IPS-NIHi11 (cell line): ENCODE data around the gene IL18.
"Not testable (repeated sequence)": the region's sequence is repeated elsewhere in the genome, so short reads cannot be mapped to it uniquely, and the experiment has no call there.

ENCODE experiments used
- DNase-seq: peaks from one replicate; pipeline ENCODE4 v3.0.0; 2012; ENCODE audit warnings: mixed read lengths, low spot score

Gene IL18

DNA sequence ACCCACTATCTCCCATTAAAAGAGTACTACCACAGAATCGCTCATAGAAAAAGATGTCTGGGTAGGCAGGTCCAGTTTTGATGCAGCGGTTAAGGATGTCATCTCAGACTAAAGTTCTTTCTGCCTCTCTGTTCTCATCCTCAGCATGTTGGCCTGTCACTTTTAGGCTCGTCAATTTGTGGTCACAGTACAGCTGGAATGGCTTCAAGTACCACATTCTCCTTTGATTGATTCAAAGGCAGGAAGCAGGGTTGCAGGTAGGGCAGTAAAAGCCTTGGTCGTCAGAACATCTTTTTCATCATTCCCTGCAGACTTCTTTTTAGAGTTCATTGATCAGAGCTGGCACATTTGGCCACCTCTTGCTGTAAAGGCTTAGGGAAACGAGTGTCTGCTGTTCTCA is 48.5 kb downstream of the IL18 start:
- no peak for DNase-seq

DNA sequence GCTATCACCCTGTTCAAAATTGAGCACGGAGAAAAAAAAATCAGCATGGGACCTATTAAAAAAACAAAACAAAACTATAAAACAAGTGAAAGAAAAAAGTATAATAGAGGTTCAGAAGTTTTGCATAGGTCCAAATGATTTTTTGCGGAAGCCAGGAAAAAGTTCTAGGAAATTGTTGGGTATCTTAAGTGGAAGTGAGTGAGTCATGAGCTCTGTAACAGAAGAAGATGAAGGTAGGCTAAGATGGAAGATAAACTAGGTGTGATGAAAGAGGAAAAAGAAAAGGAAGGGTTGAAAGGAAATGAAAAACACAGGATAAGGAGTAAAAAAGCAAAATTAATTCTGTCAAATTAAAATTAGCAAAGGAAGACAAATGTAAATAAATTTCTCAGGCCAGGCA is 49.4 kb downstream of the IL18 start:
- no peak for DNase-seq

DNA sequence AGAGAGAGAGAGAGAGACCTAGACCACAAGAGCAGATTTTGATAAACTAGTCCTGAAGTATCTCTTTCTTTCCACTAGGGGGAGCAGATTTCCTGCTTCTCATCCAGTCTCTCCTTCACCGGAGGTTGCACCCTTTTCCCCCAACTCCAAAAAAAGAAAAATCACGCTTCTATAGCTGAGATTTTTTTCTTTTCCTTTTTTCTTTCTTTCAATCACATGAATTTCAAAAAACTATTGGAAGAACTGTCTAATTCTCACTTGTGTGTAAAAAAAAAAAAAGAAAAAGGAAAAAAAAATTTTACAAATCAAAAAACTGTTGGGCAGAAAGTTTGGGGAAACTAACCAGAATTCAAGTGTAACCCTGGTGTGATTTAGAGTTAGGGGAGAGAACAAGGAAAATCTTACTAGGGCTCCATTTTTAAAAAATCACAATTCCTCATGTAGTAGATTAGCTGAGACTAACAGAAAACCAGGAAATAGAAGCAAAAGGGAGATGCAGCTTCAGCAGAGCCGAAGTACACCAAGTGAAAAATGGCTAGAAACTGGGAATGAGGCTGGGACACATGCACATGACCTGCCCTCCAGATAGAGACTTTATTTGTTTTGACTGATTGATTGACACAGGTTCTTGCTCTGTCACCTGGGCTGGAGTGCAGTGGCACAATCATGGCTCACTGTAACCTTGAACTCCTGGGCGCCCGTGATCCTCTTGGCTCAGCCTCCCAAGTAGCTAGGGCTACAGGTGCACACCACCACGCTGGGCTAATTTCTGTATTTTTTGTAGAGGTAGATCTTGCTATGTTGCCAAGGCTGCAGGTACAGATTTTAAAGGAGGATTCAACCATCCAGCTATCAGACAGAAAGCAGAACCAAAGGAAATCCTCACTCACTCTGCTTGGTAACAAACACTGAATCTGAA is 50.1 kb downstream of the IL18 start:
- DNase-seq, result peak; percentile 69

DNA sequence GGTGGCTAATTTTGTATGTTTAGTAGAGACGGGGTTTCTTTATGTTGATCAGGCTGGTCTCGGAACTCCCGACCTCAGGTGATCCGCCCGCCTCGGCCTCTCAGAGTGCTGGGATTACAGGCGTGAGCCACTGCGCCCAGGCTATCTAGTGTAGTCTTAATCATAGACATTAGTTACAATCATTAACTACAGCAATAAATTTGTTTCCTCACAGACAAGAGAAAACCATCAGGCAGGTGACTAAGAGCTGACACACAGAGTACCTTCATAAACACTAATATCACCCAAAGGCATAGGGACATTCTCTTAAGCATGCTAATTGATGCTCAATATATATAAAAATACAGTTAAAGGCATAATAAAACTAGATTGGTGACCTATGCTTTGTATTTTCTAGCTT is 57.8 kb downstream of the IL18 start:
- no peak for DNase-seq

DNA sequence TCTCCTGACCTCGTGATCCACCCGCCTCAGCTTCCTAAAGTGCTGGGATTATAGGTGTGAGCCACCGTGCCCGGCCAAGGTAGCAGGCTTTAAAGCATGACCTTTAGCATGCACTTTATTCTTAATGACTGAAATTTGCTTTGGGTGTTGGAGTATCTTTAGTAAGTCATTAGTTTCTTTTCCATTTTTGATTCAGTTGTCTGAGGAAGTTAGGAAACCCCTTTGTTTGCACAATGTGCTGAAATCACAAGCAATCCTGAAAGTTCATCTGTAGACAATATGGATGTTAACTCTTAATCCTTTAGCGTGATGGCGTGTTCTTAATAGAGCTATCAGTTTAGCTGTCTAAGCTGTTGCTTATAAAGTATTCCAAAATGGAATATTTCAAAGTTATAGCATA is 60.4 kb downstream of the IL18 start:
- DNase-seq, result no peak

DNA sequence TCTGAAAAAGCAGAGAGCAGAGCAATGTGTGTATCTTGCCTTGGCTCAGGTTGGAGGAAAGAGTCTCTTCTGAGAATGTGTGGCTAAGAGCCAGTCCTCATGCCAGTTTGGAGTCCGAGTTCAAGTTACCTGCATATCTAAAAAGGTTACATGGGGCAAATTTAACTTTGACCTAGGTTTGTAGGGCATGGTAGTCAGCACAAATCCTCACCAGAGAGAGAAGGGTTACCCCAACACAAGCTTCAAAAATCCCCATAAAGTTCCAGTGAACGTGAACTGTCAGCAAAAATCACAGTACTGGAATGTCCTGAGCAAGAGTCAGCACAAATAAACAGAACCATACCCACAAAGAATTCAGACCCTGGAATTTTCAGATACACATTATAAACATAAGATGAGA is 63.4 kb downstream of the IL18 start:
- no peak for DNase-seq

DNA sequence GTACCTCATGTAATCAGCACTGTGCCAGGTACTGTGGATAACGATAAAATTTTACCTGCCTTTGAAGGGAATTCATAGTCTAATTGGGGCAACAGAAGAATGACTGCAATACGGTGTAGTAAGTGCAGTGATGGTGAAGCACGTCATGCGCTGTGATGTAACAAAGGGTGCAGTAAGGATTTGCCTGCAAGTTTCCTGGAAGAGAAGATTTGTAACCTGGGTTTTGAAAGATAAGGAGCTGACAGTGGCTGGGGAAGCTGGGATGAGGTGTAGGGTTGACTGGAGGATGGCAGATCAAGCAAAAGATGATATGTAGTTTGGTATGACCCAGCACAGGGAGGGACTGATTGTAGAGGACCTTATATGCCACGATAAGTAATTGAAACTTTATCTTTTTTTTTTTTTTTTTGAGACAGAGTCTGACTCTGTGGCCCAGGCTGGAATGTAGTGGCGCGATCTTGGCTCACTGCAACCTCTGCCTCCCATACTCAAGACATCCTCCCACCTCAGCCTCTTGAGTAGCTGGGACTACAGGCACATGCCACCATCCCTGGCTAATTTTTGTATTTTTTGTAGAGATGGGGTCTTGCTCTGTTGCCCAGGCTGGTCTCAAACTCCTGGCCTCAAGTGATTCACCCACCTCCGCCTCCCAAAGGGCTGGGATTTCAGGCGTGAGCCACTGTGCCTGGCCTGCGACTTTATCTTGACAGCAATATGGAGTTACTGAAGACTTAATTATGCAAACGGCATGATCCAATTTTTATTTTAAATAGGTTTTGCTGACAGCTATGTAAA is 66.0 kb downstream of the IL18 start:
- DNase-seq, result no peak

DNA sequence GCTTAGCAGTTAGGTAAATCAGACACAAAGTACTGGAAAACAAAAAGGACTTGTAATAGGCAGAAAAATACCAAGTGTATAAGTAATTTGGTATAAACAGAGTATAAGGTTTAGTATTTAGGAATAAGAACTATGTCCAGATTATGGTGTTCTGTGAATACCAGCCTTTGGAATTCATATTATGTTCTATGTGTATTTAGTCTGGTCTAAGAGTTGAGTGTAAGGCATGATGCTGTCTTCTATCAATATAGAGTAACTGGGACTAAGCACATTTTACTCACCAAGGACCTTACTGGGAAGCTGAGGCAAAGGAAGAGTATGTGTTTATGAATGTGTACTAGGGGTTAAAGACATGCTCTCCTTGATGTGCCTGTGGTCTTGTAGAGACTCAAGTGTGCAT is 67.7 kb downstream of the IL18 start:
- DNase-seq, result no peak

DNA sequence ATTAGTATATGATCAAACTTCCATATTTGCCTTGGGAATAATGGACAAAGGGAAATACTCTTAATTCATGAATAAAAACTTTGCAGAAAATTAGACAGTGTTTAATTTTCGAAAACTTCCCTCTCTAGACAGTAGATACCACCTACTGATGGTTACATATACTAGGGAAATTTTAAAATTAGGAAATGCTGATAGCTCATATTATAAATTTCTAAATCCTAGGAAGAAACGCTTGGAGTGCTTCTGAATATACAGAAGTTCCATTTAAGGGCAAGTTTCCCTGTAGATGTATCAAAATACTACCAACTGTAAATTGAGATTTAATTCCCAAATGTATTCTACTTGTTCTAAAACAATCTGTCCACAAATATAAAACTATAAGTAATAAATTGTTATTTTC is 68.6 kb downstream of the IL18 start:
- DNase-seq, result not testable (repeated sequence)
